GM18873 (cell line): ENCODE results near the gene RRAGC.
A peak's percentile ranks its signal among the peaks of the same experiment; 100 is the strongest.
"Not testable (repeated sequence)": the region's sequence is repeated elsewhere in the genome, so short reads cannot be mapped to it uniquely, and the experiment has no call there.

Source experiments
- ATAC-seq: cut with Tn5 transposase; IDR thresholded peaks from one replicate; pipeline ENCODE4 v1.9.1; 2021; ENCODE audit warnings: mild to moderate bottlenecking, moderate library complexity, moderate number of reproducible peaks; ENCODE audit not compliant: unreplicated experiment, low FRiP score

Gene RRAGC

DNA sequence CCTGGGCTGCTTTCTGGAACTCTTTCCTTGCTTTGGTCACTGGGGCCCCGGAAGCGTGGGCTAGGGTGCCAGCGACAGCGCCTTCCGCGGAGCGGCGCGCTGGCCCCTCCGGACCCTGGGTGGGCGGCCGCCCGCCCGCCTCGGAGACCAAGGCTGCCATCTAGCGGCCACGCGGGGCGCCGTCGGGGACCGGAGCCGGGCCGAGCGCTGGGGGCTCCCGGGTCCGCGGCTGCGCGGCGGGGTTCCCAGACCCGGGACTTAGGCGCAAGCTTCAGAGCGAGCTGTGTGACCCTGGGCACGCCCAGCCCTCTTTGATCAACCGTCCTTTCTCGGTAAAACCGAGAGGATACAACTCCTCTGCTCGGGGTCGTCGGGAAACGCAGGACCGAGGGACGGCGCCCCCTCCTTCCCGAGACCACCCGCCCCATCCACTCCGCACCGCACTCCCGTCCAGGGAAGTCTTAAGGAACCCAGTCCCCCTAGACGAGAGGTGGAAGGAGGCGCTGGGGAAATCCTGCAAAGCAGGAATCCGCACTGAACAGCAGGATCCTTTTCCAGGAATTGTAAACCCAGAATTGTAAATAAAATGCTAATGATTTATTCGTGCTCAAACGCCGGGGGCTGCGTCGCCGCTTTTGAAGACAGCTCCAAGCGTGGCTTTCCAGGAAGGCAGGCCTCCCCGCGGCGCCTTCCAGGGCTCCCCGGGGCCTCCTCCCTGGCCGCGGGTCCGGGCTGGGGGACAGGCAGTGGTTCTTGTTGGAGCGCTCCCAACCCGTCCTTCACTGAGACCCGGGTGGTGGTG lies 41.2 kb downstream of the RRAGC start:
- no peak for ATAC-seq

GRCh38 chr1:38817267-38818174 lies 42.1 kb downstream of the RRAGC start:
- no peak for ATAC-seq

DNA sequence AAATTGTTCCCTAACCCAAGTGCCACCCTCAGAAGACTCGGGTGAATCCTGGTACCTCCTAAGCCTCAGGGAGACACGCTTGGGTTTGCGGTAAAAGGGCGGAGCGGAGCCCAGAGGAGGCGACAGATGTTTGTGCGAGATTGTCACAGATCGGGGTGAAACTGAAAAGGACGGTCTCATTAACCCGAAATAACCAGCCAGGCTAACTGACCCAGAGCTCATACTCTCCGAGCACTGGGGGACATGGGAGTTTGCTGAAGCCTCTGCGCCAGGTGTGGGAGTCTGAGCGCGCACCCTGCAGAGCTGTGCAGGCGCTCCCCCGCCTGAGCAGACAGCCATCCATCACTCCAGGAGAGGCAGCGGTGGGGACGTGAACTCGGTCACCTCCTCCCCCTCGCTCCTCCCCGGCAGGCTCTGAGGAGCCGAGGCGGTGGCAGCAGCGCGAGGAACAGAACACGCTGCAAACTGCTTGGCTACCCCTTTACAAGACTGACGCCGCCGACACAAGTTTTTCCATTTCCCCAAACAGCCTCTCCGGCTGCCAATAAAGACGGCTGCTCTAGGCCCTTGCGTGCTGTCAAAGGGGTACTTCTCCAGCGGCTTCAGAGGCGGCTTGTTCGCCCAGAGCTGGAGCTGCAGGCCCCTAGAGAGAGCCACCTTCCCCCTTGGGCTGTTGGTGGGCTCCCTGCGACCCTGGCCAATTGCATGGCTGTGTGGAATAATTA lies 43.5 kb downstream of the RRAGC start:
- ATAC-seq, result peak; percentile 84

DNA sequence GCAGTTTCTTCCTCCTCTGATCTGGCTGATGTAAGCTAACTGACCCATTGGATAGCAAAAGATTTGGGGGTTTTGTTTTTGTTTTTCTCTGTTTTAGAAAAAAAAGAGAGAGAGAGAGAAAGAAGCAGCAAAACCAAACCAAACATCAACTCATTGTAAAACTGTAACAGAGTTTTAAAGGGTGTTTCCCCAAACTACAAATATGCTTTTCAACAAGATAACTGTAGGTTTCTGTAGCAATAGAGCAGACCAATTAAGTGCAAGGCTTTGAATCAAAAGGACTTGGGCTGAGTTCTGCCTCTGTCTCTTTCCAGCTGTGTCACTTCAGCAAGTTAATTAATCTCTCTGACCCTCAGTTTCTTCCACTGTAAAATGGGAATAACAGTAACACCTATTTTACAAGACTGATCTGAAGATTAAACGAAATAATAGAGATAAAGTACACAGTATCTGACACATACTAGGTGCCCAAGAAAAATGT lies 44.5 kb downstream of the RRAGC start:
- ATAC-seq, result no peak

GRCh38 chr1:38814444-38814983 lies 45.1 kb downstream of the RRAGC start:
- no peak for ATAC-seq

DNA sequence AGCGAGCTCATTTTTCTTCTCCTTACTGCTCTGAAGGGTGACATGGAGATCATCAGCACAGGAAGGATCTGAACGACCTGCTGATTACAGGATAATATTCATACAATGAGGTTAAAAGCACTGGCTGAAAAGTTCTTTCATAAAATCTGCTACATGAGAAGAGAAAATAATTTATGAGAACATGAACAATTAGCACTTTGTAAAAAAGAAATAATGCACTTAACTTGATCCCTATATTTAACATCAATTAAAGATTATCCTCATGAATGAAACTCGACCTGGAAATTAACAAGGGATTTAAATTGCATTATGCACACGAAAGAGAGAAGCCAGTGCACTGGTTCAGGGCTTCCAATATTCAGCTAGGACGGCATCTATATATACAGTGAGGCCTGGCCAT lies 46.6 kb downstream of the RRAGC start:
- no peak for ATAC-seq

- ATAC-seq, result not testable (repeated sequence)
These were observed 48.1 kb downstream of the RRAGC start for GRCh38 chr1:38811466-38811865.

- no peak for ATAC-seq
These were observed 53.5 kb downstream of the RRAGC start for GRCh38 chr1:38806090-38806489.

DNA sequence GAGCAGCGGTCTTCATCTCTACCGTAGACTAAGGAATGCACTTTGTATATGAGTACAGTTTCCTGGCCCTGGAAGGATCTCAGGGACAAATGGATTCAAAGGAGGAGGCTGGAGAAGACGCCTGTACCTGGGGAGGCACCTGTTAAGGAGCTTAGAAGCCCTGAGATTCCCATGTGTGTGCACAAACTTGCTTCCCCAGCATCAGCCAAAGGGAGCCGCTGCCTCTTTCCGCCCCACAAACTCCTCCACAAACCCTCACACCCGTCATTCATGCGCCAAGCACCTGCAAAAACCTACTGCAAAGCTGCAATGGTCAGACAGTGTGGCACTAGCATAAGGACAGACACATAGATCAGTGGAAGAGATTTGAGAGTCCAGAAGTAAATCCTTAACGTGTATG lies 54.5 kb downstream of the RRAGC start:
- no peak for ATAC-seq

DNA sequence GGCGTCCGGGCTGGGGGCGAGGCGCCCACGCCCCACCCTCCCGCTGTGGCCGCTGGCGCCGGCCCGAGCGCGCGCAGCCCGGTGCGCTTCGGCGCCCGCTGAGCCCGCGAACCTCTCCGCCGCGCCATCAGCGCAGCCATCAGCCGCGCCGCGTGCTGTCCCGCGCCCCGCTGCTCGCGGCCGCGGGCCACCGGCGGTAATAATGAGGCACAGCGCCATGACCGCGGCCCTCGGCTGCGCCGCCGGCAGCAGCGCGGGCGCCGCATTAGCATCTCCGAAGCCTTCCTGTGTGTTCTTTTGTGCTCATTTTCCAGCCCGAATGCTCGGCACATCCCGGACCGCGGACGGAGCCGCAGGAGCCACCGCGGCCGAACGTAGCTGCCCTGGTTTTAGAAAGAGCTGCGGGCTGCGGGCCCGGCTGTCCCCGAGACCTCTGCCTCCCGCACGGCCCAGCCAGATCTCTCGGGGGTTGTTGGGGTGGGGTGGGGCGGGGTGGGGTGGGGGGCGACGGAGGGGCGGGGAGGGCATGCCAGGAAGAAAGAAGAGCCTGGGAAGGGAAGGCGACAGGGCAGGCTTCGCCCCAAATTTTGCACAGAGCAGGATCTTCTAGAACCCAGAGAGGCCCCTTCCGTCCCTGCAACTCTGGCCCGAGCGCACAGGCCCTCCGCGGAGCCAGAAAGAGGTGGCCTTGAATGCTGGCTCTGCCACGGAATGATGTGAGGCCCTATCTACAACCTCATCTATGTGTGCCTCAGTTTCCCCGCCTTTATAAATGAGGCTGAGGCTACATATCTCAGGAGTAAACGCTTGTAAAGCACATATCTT lies 55.3 kb downstream of the RRAGC start:
- no peak for ATAC-seq

DNA sequence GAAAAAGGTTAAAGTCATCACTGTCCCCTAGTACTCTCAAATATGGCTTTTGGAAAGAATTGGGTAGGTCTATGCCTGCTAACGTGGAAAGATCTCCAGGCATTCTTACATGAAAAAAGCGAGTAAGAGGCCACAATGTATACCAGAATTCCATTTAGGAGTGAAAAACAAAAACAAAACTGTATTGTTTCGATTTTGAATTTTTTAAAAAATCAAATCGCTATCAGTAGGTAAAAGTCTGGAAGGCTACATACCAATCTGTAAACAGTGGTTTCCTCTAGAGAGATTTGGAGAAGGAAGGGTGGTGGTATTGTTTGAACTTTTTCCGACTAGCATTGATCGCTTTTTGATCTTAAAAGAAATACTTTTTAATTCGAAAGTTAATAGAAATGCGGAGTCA lies 55.9 kb downstream of the RRAGC start:
- no peak for ATAC-seq

GRCh38 chr1:38800720-38801671 lies 58.6 kb downstream of the RRAGC start:
- ATAC-seq, result no peak

- ATAC-seq, result no peak
These were observed 66.3 kb downstream of the RRAGC start for GRCh38 chr1:38793299-38793698.

DNA sequence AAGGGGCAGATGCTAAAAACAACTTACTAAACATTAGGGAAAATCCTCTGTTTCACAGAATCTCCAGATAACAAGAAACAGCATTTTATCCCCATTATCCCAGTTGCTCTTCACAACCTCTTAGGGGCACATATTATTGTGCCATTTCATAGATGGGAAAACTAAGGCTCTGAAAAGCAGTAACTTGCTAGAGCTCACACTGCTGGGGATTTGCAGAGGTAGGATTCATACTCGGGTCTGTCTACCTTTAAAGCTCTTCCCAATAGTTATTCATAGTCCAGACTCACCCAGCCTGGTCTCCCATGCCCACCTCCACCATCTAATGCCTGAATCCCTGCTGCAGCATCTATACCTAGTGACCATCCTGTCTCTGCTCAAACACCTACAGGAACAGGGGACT lies 67.7 kb downstream of the RRAGC start:
- no peak for ATAC-seq

DNA sequence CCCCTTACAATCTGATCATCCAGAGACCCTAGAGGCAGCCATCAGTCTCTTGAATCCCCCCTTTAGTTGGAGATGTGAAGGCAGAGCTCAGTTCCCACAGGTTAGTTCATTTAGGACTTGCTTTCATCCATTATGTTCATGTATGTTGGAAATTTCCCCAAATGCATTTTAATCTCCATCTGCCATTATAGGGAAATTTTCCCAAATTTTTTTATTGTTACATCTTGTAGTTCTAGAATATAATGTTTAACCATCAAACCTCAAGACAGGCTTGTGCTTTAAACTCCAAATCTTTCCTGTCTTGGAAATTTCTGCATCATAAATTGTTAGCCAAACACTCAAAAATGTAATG lies 68.4 kb downstream of the RRAGC start:
- no peak for ATAC-seq

DNA sequence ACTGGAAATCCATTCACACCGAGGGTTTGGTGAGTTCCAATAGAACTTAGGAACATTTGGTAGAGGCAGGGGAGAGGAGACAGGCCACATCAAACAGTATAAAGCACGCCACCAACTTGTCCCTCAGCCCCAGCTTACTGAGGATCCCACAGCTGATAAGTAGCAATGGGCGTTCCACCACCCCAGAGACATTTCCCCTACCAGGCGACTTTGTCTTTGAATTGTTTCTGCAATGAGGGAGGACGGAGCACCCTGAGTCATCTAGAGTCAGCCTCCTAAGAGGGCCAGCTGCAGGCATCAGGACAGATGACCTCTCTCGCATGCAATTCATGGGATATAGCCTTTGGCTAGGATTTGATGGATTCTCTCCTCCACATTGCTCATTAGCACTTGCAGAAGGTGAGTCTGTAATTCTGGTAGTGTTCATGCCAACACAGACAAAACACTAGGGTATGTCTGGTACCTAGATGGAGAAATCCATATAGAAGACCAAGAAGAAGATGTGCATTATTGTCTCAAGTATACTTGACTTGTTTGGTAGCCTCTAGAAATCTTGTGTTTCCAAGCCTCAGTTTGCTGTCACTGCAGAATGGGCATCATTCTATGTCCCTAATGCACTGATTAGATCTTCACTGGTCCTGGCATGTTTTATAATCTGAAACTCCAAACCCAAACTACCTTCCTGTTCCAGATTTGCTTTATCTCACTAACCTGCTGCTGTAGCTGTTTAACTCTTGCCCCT lies 69.0 kb downstream of the RRAGC start:
- ATAC-seq, result no peak

- ATAC-seq, result no peak
These were observed 69.9 kb downstream of the RRAGC start for GRCh38 chr1:38789498-38790169.
